Amniotic epithelial cell (primary cell): Measurements from ENCODE around the gene NLRP13.
"Not testable (repeated sequence)": the region's sequence is repeated elsewhere in the genome, so short reads cannot be mapped to it uniquely, and the experiment has no call there.

Source experiments
- DNase-seq: peaks from one replicate; pipeline ENCODE4 v3.0.0-alpha.2; 2010; ENCODE audit warnings: low read depth

Gene NLRP13

GRCh38 chr19:55931936-55932386 is at the start of gene NLRP13:
NLRP13 (minus strand) TSS chr19:55932336; CDS start chr19:55932311, 25 bp downstream.
- no peak for DNase-seq

DNA sequence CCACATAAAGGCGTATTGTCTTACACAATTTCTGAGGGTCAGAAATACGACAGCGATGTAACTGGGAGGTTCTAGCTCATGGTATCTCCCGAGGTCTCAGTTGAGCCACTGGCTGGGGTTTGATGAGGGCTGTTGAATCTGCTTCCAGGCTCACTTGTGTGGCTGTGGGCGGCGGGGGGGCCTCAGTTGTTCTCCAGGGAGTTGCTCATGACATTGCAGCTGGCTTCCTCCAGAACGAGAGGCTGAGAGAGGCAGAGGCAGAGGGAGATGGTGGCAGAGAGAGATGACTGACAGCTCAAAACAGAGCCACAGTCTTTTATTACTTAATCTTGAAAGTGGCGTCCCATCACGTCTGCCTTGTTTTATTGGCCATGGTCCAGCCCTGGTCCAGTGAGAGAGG is 48.3 kb upstream of the NLRP13 start:
- no peak for DNase-seq

DNA sequence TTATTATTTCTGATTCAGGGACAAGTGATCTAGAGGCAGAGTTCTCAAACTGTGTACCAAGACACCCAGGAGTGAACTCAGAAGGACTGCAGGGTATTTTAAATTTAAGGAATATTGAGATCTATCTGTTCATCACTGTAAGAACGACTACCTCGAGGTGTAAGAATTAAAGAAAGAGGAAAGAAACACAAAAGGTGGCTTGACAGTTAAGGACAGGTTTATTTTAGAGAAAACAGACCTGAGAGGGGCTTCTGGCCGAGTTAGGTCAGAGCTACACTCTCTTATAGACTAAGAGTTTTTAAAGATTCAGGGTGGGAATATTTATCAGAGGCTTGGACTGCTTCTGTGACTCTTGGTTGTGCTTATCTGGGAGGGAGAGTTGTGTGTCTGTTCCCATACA is 41.8 kb upstream of the NLRP13 start:
- no peak for DNase-seq

- no peak for DNase-seq
Measured at GRCh38 chr19:55962186-55962585, 30.1 kb upstream of the NLRP13 start.

- DNase-seq, result no peak
Measured at GRCh38 chr19:55959996-55960675, 28.0 kb upstream of the NLRP13 start.

GRCh38 chr19:55958356-55958755 is 26.2 kb upstream of the NLRP13 start:
- DNase-seq, result no peak

DNA sequence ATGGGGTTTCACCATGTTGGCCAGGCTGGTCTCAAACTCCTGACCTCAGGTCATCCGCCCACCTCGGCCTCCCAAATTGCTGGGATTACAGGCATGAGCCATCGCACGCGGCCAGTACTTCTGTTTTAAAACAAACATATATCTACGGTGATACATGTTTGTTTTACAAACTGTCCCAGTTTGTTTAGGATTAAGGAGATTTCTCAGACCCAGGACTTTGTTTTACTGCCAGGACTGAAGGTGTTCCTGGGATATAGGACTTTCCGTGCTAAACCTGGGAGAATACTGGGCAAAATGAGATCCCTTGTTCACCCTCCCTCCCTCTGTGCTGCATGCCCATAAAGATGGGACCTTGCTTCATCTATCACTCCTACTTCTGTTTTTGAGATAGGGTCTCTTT is 24.3 kb upstream of the NLRP13 start:
- DNase-seq, result no peak

GRCh38 chr19:55950566-55950965 is 18.4 kb upstream of the NLRP13 start:
- not testable (repeated sequence) for DNase-seq

- DNase-seq, result no peak
Measured at GRCh38 chr19:55947532-55947931, 15.4 kb upstream of the NLRP13 start, which contains the start of gene NLRP8. NLRP8 (plus strand) TSS chr19:55947832.

- no peak for DNase-seq
Measured at GRCh38 chr19:55940306-55940705, 8.2 kb upstream of the NLRP13 start.

DNA sequence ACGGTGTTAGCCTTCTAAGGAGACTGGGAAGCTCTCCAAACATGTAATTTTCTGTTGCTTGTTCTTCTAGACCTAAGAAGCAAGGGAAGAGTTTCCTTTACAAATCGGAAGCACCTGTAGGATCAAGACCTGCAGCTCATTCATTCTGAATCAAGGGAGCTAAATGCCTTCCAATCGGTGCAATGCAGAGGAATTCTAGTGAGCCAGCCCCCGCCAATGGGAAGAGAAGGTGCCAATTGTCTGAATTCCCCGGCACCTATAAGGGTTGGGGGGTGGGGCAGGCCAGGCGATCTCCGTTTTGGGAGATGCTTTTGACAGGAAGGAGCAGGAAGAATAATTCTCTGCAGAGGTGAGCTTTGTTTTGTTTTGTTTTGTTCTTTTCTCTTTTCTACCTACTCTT is 7.1 kb upstream of the NLRP13 start:
- DNase-seq, result no peak

- no peak for DNase-seq
Measured at GRCh38 chr19:55935206-55935605, 3.1 kb upstream of the NLRP13 start.

DNA sequence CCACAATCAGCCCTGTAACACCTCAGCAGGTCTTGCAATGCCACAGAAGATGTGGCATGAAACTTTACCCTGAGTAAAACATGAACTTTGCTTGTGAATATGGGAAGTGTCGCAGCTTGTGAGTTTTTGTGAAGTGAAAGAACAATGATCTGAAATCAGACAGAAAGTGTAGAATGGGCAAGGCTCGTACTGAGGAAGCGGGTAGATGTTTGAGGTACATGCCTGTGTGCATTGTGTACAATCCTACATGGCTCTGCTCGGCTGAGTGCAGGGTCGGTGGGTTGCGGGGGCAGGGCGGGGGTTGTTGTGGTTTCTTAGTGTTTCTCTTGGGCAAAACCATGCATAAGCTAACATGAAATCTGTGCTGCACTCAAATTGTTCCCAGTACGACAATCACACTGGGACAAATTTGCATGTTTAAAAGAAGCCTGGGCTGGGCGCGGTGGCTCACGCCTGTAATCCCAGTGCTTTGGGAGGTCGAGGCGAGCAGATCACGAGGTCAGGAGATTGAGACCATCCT is 1.1 kb downstream of the NLRP13 start:
- no peak for DNase-seq

GRCh38 chr19:55929258-55929657 is 2.9 kb downstream of the NLRP13 start:
- DNase-seq, result not testable (repeated sequence)

GRCh38 chr19:55927991-55928390 is 4.1 kb downstream of the NLRP13 start:
- no peak for DNase-seq

DNA sequence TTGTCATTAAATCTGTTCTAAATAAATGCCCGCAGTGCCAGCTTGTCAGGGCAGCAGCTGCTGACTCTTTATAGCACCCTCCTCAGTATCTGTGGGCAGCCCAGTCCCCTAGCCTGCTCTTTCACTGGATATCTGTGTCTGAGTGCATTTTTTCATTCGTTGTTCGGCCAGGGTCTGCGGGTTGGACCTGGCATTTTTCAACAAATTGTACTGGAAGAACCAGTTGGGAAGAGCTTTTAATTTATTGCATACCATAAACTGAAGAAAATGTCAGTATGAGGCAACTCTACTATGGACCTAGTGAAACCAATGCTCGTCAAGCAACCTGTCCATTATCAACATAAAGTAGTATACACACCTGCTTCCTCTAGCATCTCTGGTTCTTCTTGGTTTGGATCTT is 8.6 kb downstream of the NLRP13 start:
- no peak for DNase-seq

DNA sequence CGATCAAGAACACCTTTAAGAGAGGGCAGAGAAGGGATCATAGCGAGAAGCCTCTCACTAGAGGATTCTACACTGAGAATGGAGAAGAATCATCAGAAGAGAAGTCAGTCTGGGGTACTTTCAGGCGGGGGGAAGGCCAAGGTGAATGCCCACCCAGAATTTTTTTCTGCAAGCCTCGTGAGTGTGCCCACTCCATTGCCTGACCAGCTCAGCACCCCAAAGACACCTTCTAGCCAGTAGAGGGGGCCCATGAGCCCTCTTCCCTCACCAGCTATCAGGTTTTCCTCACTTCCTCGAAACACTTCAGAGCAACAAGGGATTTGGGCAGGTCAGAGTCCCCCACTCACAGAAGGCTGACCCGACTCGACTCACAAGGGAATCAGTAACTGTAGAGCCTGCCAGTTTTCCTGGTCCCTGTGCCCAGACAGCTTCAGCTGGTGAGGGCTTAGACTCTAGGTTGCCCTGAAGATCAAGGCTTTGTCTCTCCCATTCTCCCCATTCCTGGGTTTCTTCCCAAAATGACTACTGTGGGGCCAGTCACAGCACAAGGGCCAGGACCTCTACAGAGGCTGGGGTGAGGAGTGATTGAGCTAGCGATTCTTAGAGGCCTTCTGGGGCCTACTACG is 18.4 kb downstream of the NLRP13 start:
- no peak for DNase-seq

DNA sequence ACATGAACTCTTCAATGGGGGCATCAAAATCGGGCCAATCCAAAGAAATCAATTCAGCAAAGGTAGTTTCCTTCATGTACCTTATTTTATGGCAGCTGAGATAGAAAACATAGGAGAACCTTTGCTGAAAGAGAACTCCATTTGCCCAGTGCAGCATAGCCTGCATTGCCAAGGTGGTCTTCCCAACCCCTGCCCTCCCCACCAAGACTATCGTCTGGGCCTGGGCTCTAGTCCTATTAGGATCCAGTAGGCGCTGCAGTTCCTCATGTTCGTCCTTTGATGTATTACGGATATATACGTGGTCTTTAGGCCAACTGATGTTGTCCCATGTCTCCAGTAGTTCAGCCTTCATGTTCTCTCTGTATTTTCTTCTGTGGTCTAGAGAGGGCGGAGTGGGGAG is 19.2 kb downstream of the NLRP13 start:
- no peak for DNase-seq

DNA sequence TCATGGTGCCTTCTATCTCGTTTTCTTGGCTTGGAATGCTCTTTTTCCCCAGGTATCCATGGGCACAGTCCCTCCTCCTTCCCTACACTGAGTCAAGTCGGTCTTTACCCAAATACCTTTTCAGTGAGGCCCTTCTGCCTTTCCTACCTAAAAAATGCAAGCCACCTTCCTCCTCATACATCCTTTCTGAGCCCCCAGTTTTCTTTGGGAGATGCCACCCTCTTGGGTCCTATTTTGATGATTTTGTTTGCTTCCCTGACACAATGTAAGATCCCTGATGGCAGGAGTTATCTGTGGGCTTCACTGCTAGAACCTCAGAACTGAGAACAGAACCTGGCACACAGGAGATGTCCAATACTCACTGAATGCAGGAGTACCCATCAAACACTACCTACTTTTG is 22.3 kb downstream of the NLRP13 start:
- no peak for DNase-seq

DNA sequence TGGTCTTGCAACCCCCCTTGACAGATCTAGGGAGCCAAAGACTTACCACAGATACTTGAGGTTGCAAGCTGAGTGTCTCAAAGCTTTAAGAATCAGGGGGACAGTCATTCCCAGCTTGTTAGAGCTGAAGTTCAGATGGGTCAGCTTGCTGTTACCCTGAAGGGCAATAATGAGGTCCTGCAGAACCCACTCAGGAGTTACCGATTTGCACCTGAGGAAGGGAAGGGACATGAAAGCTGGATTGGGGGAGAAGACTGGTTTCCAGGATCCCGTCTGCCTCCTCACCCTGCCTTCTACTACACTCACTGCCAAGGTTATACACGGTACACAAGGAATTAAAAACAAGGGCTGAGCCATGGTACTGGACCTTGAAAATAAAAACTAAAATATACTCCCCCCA is 24.4 kb downstream of the NLRP13 start:
- DNase-seq, result no peak

DNA sequence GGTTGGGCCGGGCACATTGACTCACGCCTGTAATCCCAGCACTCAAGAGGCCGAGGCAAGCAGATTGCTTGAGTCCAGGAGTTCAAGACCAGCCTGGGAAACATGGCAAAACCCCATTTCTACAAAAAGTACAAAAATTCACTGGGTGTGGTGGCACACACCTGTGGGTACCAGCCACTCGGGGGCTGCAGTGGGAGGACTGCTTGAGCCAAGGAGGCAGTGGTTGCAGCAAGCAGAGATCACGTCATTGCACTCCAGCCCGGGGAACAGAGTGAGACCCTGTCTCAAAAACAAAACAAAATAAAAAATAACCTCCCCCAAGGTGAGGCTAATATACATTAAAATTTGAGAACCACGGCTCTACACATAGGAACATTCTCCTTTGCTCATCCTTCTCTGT is 24.9 kb downstream of the NLRP13 start:
- DNase-seq, result no peak

- no peak for DNase-seq
Measured at GRCh38 chr19:55902080-55902751, 29.9 kb downstream of the NLRP13 start.
